KBM-7 (cell line): Measurements from ENCODE around the gene MYO1H.

Experiments used
- DNase-seq: peaks from one replicate; pipeline ENCODE4 v3.0.0-alpha.2; 2015
- in situ Hi-C: fragments of 300-500 bp; cut with MboI; formaldehyde crosslinking; loops from 2 replicates; pipeline ENCODE4 v1.14.3; 2020; ENCODE audit warnings: low sequenced_read_pairs, low pct_unique_long_range_greater_than_20kb, mixed read lengths

Gene MYO1H

GRCh38 chr12:109343677-109344076, 4.0 kb upstream of the MYO1H start:
- in situ Hi-C loops = no loop called here
- no peak for DNase-seq

DNA sequence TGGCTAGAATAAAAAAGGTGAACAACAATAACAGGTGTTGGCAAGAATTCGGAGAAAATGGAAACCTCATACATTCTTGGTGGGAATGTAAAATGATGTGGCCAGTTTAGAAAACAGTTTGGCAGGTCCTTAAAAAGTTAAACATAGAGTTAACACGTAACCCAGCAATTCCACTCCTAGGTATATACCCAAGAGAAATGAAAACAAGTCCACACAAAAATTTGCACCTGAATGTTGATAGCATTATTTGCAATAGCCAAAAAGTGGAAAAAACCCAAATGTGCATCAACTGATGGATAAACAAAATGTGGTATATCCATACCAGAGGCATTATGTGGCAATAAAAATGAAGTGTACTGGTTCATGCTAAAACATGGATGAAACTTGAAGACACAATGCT, 2.3 kb upstream of the MYO1H start:
- DNase-seq = no peak
- in situ Hi-C loops = no loop called here

- DNase-seq = no peak
- in situ Hi-C loops = no loop called here
Observed at GRCh38 chr12:109346920-109347319, 780 bp upstream of the MYO1H start.

GRCh38 chr12:109352184-109352583, 4.5 kb downstream of the MYO1H start:
- DNase-seq = no peak
- in situ Hi-C loops = no loop called here

DNA sequence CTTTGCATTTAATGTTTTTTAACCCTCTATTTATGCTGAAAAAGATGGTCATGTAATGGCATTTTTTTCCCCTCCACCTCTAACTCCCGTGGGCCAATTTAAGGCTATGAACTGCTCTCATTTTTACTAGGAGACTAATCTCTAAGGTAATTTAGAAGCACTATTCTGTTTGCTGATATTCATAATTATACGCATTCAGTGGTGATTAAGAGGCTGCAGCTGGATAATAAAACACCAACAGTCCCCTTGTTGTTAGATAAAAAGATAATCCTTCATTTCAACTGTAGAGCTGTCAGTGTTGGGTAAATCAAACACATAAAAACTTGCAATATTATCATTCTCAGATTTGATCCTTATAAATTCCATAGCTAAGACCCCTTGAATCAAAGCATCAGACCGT, 8.9 kb downstream of the MYO1H start:
- in situ Hi-C loops = no loop called here
- no peak for DNase-seq

DNA sequence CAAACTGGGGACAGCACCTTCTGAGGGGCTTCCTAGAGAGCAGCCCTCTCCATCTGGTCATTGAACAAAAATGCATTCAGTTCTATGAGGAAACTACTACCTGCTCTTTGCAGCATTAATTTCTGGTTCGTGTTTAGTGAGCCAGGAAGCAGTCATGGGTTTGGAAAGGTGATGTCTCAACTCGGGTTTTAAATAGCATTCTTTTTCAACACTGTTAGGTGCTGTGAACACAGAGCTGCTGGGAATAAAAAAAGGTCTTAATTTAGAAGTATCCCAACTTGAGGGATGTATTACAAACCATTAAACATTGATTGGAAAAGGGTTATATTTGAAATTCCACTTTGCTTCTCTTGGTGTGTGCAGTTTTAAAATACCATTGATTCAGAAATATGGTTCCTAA, 9.3 kb downstream of the MYO1H start:
- in situ Hi-C loops = no loop called here
- DNase-seq = no peak

DNA sequence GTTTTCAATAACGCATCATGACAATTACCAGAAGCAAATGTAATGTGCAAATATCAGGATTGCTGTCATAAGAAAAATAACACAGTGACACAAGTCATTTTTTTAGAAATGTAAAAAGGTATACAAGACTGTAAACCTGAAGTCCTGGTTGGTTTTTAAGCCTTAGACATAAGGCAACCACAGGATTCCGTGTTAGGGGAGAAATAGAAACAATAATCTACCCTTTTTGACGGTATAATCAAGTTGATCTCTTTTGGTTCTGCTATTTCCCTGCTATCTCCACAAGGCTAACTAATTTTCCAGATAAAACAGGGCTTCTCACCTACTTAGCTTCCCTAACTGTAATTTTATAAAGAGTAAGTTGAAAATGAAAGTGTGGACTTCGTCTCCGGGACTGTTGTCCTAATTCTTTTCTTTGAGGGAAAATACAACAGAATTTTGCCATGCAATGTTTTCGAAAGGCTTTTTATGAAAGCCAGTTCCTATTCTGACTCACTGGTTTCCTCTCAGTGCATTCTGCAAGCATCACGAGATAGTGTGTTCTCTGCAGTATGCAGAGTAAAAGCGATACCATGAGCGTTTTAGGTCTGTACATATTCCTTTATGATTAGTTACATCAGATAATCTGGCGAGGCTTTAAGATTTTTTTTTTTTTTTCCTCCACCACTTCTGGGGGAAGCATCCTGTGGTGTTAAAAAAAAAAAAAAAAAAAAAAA, 10.6 kb downstream of the MYO1H start:
- in situ Hi-C loops = no loop called here
- DNase-seq = no peak

DNA sequence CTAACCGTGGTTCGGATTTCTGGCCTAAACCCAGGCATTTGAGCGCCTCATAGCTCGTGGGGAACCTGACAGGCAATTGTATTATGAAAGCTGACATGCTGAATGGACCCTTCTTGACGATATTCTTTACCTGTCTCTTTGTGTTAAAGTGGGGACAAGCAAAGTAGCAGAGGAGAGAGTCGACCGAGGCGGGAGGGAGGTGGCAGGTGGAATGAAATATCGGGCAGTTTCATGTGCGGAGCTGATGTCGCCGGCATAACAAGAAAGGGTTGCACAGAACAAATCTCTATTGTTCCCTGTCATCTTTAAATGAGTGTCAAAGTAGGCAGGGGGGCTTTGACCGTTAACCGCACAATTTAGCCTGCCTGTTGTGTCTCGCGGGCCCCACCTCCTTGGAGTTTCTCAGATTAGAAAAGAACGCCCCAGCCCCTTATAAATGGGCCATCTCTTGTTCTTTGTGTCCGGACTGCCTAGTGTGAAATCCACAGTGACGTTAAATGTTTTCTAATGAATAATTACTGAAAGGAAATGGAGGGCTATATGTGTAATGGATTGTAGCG, 11.5 kb downstream of the MYO1H start:
- in situ Hi-C loops = no loop called here
- no peak for DNase-seq

- no peak for DNase-seq
- in situ Hi-C loops = no loop called here
Observed at GRCh38 chr12:109369831-109370230, 22.1 kb downstream of the MYO1H start.

DNA sequence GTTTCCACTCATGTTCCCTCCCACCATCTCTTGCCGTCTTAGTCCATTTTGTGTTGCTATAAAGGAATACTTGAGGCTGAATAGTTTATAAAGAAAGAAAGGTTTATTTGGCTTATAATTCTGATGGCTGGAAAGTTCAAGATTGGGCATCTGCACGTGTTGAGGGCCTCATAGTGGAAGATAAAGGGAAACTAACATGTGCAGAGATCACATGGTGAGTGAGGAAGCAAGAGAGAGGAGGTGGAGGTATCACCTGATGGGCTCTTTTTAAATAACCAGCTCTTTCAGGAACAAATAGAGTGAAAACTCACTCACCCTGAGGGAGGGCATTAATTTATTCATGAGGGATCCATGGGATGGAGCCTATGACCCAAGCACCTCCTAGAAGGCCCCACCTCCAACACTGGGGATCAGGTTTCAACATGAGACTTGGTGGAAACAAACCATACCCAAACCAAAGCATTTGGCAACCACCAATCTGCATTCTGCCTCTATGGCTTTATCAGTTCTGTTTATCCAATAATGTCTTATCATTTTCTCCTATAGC, 29.5 kb downstream of the MYO1H start:
- no peak for DNase-seq
- in situ Hi-C loops = no loop called here

DNA sequence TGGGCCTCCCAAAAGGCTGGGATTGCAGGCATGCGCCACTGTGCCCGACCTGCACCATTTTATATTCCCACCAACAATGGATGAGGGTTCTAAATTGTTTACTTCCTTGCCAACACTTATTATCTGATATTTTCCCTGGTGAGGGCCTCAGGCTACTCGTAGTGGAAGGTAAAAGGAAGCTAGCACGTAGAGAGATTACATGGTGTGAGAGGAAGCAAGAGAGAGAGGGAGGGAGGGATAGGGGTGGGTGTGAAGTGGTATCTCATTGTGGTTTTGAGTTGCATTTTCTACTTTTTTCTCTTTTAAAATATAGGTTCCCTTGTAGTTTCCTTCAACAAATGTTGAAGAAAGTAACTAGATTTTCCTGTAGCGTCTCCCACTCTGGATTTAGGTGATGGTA, 30.9 kb downstream of the MYO1H start:
- DNase-seq = no peak
- in situ Hi-C loops = no loop called here

- DNase-seq = no peak
- in situ Hi-C loops = no loop called here
Observed at GRCh38 chr12:109382031-109382430, 34.3 kb downstream of the MYO1H start.

DNA sequence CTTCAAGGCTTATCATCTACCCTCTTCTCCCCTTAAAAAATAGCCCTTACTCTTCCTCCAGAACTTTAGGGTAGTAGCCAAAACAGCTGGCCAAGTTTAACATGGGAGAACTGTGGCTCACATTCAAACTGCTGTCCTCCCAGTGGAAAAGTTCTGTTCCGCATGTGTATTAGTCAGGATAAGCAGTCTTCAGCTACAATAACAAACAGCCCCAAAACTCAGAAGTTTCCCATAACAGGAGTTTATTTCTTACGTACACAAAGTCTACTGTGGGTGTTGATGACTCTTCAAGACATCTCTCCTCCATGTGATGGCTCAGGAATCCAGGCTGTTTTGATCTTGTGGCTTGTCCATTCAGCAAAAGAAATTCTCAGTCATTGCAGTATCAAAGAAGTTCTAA, 35.5 kb downstream of the MYO1H start:
- no peak for DNase-seq

GRCh38 chr12:109385339-109386058, 37.8 kb downstream of the MYO1H start:
- peak; percentile 66 for DNase-seq
- in situ Hi-C loops = no loop called here

More for the DNA sequence above, 35.5 kb downstream of the MYO1H start:
- in situ Hi-C loops = no loop called here

GRCh38 chr12:109386059-109386433, 38.3 kb downstream of the MYO1H start:
- in situ Hi-C loops = no loop called here
- no peak for DNase-seq

DNA sequence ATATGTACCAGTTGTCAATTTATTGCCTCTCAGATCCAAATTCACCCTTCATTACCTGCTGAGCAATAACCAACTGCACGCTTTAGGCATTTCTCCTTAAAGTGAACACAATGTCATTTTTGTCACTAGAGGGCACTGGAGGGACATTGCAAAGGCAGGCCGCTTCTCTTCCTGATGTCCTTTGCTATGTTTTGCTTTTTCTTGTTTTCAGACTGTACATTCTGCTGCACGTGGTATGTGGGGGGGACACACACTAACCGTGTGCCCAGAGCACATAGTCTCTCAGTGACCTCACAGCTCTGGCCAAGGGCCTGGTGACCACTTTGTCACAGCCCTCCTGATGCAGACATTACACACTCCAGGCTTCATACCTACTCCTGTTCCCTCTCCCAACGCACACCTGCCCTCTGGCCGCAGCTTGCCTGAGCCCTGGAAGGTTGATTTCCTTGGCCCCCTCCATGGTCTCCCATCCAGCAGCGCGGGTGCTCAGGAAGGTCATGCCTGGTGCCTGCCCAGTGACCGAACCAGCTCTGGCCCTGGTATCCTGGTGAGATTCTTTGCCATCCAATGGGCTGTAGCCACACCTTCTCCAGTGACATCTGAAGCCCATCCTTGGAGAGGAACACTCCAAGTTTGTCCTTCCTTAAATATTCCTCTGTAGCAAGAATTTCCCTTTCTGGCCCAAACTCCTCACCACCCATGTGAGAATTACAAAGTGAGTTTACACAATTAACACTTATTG, 39.9 kb downstream of the MYO1H start:
- DNase-seq = peak; percentile 60
- in situ Hi-C loops = no loop called here

GRCh38 chr12:109388167-109388563, 40.5 kb downstream of the MYO1H start:
- in situ Hi-C loops = no loop called here
- DNase-seq = no peak

DNA sequence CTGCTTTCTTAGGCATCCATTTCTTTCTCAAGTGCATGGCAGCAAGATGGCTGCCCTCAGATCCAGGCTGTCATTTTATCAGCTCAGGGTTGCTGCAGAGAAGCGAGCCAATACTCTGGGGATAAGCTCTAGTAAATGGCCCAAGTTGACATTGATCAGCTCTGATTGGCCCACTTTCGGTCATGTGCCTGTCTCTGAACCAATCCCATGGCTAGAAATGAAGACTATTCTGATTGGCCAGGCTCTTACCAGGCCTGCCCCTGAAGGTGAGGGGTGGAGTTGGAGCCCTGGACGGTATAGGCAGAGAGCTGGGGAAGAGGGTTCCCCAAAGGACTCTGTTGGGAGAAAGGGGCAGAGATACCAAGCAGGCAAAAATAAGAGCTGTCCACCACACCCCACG, 41.4 kb downstream of the MYO1H start:
- no peak for DNase-seq
- in situ Hi-C loops = no loop called here

DNA sequence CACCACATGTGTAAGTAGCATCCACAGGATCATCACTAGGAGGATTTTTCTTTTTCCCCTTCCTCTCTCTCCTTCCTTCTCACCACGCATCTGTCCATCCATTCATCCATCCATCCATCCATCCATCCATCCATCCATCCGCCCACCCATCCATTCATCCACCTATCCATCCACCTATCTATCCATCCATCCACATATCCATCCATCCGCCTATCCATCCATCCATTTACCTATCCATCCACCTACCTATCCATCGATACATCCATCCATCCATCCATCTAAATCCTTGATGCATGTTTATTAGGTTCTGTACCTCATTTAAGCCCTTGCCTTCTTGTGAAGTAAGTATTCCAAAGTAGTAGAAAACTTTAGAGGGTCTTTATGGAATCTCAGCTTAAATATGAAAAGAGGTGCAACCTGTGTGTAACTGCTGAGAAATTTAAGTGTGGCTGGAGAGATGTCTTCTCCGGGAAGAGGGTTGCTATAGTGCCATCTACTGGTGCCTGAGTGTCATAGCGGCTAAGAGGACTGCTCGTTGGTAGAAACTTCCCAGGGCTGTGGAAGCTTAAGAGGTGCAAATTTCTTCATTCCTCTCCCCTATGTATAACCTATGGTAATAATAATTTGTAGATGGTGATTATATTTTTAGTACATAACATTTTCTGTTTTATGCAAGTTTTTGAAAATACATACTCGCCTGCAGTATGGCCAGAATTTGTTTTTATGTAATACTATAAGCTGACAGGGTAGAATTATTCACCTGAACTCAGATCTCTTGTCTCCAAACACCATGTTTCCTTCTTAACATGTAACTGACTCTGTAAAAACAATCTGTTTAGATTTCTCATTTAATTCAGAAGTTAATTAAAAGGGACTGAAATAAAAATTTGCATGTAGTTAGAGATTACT, 46.0 kb downstream of the MYO1H start:
- DNase-seq = peak; percentile 60
- in situ Hi-C loops = no loop called here
